ENCODE data around the gene PIGQ. TPM values are rescaled to one million over a fixed set of nuclear protein-coding genes. Genes with fewer than 3 reads are reported as not detected.
A peak's percentile ranks its signal among the peaks of the same experiment; 100 is the strongest.

PIGQ gene
- total RNA-seq, 2 donors from 2014 or later = 25.6 to 32.4 TPM

DNA sequence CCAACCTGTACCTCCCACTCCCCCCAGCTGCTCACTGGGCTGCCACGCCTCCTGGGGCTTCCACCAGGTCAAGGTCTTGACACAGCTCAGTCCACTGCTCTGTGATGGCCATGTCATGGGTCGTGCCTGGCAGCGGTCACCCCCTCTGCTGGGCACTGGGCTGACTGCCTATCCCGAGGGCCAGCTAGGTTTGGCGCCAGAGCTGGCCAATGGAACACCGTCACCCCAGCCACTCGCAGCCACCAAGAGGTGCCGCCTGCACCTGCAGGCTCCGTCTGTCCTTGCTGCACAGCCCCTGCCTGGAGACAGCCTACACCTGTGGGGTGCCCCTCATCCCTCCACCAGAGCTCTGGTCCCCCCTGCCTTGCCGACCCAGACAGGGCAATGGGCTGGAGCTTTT lies 15.6 kb downstream of the PIGQ start:
- no peak overlapping the region for H3K27ac Mint-ChIP-seq
- H3K9me3 ChIP-seq (ENCODE audit: control insufficient read depth, low read length, poor library complexity, severe bottlenecking) = no peaks in the 10 kb centered on the region
- peaks cover 10% of the 10 kb centered on the region for H3K4me1 Mint-ChIP-seq
- ATAC-seq (no peak), DNase-seq (no peak)
- peaks cover 3% of the 10 kb centered on the region for H3K36me3 Mint-ChIP-seq (ENCODE audit: low read depth)
- no peak overlapping the region for H3K4me3 Mint-ChIP-seq
- H3K27me3 Mint-ChIP-seq = no peaks in the 10 kb centered on the region

DNA sequence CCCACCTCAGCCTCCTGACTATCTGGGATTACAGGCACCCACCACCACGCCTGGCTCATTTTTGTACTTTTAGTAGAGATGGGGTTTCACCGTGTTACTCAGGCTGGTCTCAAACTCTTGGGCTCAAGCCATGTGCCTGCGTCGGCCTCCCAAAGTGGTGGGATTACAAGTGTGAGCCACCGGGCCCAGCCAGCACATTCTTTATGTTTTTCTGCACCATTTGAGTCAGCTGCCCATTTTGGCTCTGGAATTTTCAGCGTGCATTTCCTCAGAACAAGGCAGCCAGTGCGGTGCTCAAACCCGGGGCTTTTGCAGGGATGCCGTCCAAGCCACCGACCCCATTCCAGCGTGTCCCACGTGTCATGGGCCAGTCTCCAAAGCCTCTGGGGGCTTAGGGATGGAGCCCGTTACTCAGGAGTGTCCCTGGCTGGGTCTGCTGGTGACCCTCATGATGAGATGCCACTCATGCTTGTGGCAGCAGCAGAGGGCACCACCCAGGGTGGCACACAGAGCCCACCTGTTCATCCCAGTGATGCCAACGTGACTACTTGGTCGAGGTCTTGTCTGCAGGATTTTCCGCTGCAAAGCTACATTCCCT lies 16.4 kb downstream of the PIGQ start:
- no peak for DNase-seq
- Mint-ChIP-seq H3K36me3 (ENCODE audit: low read depth) (peaks cover 3% of the 10 kb centered on the region), H3K27ac (no peak overlapping the region), H3K4me3 (no peak overlapping the region), H3K27me3 (no peaks in the 10 kb centered on the region), H3K4me1 (peaks cover 17% of the 10 kb centered on the region)
- no peaks in the 10 kb centered on the region for H3K9me3 ChIP-seq (ENCODE audit: control insufficient read depth, low read length, poor library complexity, severe bottlenecking)
- no peak for ATAC-seq

GRCh38 chr16:586645-587590 lies 17.1 kb downstream of the PIGQ start:
- no peak for DNase-seq
- Mint-ChIP-seq H3K4me1 (peaks cover 21% of the 10 kb centered on the region), H3K27ac (peak overlapping the region; percentile 95), H3K4me3 (peak overlapping the region; percentile 52), H3K27me3 (no peaks in the 10 kb centered on the region), H3K36me3 (ENCODE audit: low read depth) (peaks cover 3% of the 10 kb centered on the region)
- no peak for ATAC-seq
- H3K9me3 ChIP-seq (ENCODE audit: control insufficient read depth, low read length, poor library complexity, severe bottlenecking) = no peaks in the 10 kb centered on the region

- Mint-ChIP-seq H3K27me3 (no peaks in the 10 kb centered on the region), H3K36me3 (ENCODE audit: low read depth) (peaks cover 3% of the 10 kb centered on the region), H3K27ac (peak overlapping the region; percentile 95), H3K4me1 (peaks cover 27% of the 10 kb centered on the region), H3K4me3 (peak overlapping the region; percentile 98)
- ATAC-seq = peak; percentile 28
- peak; percentile 38 to 49 (median 44) for DNase-seq
- no peaks in the 10 kb centered on the region for H3K9me3 ChIP-seq (ENCODE audit: control insufficient read depth, low read length, poor library complexity, severe bottlenecking)
Measured at GRCh38 chr16:588639-588888, 18.8 kb downstream of the PIGQ start.

GRCh38 chr16:588889-589657 lies 19.3 kb downstream of the PIGQ start:
- Mint-ChIP-seq H3K27ac (peak overlapping the region; percentile 95), H3K27me3 (no peaks in the 10 kb centered on the region), H3K36me3 (ENCODE audit: low read depth) (peaks cover 3% of the 10 kb centered on the region), H3K4me1 (peaks cover 30% of the 10 kb centered on the region), H3K4me3 (peak overlapping the region; percentile 98)
- ATAC-seq = peak; percentile 78
- no peaks in the 10 kb centered on the region for H3K9me3 ChIP-seq (ENCODE audit: control insufficient read depth, low read length, poor library complexity, severe bottlenecking)
- peak; percentile 96 to 98 (median 97) for DNase-seq

DNA sequence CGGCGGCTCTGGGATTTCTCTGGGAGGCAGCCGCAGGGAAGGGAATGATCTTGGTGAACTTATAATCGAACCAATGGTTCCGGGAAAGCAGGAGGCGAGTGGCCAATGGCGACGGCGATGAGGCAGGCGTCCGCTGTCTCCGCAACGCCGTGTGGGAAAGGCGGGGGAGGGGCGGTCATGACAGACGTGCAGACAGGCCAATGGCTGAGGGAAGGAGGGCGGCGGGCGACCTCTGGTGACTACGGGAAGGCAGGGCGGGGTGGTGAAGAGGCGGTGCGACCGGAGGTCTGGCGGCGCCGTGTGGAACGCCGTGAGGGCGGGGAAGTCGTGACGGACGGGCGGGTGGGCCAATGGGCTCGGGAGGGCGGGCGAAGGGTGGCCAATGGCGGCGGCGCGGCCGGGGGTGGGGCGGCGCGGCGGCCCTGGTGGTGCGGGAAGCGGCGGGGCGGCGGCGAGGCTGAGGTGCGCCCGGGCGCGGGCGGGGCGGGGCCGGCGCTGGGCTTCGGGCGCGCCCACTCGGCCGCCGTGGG lies 20.0 kb downstream of the PIGQ start, which contains the start of gene RAB40C:
Gene RAB40C, plus strand, starts transcription at position 409 of the 530 bp plus-strand sequence. CDS start 226 bp downstream, outside the sequence.
- DNase-seq (peak; percentile 97 to 99 (median 98)), ATAC-seq (peak; percentile 86)
- peak within 1 kb of the TSS; percentile 95 for H3K27ac Mint-ChIP-seq
- peak within 1 kb of the TSS; percentile 98 for H3K4me3 Mint-ChIP-seq
- peaks cover 3% of the 10 kb centered on the region for H3K36me3 Mint-ChIP-seq (ENCODE audit: low read depth)
- H3K9me3 ChIP-seq (ENCODE audit: control insufficient read depth, low read length, poor library complexity, severe bottlenecking) = no peaks in the 10 kb centered on the region
- H3K4me1 Mint-ChIP-seq = peaks cover 34% of the 10 kb centered on the region
- H3K27me3 Mint-ChIP-seq = no peaks in the 10 kb centered on the region

DNA sequence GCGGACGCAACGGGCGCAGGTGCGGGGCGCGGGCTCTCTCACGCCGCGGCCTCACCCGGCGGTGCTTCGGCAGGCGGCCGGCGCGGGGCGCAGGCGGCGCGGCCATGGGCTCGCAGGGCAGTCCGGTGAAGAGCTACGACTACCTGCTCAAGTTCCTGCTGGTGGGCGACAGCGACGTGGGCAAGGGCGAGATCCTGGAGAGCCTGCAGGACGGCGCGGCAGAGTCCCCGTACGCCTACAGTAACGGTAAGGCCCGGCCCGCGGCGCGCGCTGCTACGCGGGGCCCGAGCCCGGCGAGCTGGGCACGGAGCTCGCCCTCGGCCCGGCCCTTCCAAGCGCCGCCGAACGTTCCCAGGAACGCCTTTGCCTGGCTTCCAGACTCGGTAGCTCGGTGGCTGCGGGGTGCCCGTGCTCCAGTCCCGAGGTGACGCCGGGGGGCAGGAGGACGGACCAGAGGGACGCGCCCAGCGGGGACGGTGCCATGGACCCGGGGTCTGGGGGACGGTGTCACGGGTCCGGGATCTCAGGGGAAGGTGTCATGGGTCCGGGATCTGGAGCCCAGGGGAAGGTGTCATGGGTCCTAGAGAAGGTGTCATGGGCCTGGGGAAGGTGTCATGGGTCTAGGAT lies 20.5 kb downstream of the PIGQ start:
- Mint-ChIP-seq H3K4me3 (peak overlapping the region; percentile 98), H3K27ac (peak overlapping the region; percentile 95), H3K4me1 (peaks cover 34% of the 10 kb centered on the region), H3K36me3 (ENCODE audit: low read depth) (peaks cover 3% of the 10 kb centered on the region), H3K27me3 (no peaks in the 10 kb centered on the region)
- DNase-seq (no peak), ATAC-seq (no peak)
- no peaks in the 10 kb centered on the region for H3K9me3 ChIP-seq (ENCODE audit: control insufficient read depth, low read length, poor library complexity, severe bottlenecking)

DNA sequence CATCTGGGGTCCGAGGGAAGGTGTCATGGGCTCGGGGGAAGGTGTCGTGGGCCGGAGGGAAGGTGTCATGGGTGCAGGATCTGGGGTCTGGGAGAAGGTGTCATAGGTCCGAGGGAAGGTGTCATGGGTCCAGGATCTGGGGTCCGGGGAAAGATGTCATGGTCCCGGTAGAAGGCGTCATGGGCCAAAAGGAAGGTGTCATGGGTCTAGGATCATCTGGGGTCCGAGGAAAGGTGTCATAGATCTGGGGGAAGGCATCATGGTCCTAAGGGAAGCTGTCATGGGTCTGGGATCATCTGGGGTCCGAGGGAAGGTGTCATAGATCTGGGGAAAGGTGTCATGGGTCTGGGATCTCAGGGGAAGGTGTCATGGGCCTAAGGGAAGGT lies 21.0 kb downstream of the PIGQ start:
- ATAC-seq (no peak), DNase-seq (no peak)
- no peaks in the 10 kb centered on the region for H3K9me3 ChIP-seq (ENCODE audit: control insufficient read depth, low read length, poor library complexity, severe bottlenecking)
- Mint-ChIP-seq H3K36me3 (ENCODE audit: low read depth) (peaks cover 3% of the 10 kb centered on the region), H3K27me3 (no peaks in the 10 kb centered on the region), H3K4me3 (peak overlapping the region; percentile 98), H3K27ac (peak overlapping the region; percentile 93), H3K4me1 (peaks cover 34% of the 10 kb centered on the region)

- ATAC-seq (no peak), DNase-seq (no peak)
- Mint-ChIP-seq H3K27me3 (no peaks in the 10 kb centered on the region), H3K27ac (peak overlapping the region; percentile 93), H3K36me3 (ENCODE audit: low read depth) (peaks cover 3% of the 10 kb centered on the region), H3K4me1 (peaks cover 34% of the 10 kb centered on the region), H3K4me3 (peak overlapping the region; percentile 98)
- H3K9me3 ChIP-seq (ENCODE audit: control insufficient read depth, low read length, poor library complexity, severe bottlenecking) = no peaks in the 10 kb centered on the region
Measured at GRCh38 chr16:591231-591630, 21.5 kb downstream of the PIGQ start.

DNA sequence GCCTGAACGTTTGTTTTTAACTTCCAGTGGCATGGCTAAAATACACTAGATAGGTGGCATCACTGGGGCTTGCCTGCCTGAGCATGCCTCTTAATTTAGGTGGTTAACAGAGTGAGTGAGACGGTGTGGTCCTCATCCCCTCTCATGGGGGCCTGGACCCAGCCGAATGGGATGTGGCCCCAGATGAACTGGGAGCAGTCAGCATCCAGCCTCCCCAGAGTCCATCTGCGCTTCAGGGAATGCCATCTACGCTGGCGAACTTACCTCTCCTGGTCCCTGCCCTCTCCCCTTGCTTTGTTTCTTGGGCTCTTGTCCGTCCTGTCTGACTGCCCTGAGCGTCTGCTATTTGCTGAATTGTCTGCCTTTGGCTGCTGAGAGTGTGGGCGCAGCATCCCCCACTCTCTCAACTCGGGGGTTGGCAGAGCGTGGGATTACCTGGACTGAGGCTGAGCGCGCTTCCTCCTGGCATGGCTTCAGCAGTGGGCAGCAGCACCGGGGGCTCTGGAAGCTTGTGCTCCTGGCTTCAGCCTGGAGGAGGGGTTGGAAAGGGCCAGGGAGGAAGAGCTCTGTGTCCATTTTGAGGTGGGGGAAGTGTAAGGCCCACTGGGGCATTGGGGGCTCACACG lies 22.2 kb downstream of the PIGQ start:
- Mint-ChIP-seq H3K4me1 (peaks cover 39% of the 10 kb centered on the region), H3K27ac (peak overlapping the region; percentile 93), H3K27me3 (no peaks in the 10 kb centered on the region), H3K36me3 (ENCODE audit: low read depth) (peaks cover 3% of the 10 kb centered on the region), H3K4me3 (peak overlapping the region; percentile 98)
- no peaks in the 10 kb centered on the region for H3K9me3 ChIP-seq (ENCODE audit: control insufficient read depth, low read length, poor library complexity, severe bottlenecking)
- ATAC-seq (no peak), DNase-seq (no peak)

- ATAC-seq (no peak), DNase-seq (no peak)
- H3K9me3 ChIP-seq (ENCODE audit: control insufficient read depth, low read length, poor library complexity, severe bottlenecking) = no peaks in the 10 kb centered on the region
- Mint-ChIP-seq H3K36me3 (ENCODE audit: low read depth) (peaks cover 3% of the 10 kb centered on the region), H3K27me3 (no peaks in the 10 kb centered on the region), H3K4me3 (no peak overlapping the region), H3K4me1 (peaks cover 36% of the 10 kb centered on the region), H3K27ac (peak overlapping the region; percentile 93)
Measured at GRCh38 chr16:592518-593306, 22.9 kb downstream of the PIGQ start.

DNA sequence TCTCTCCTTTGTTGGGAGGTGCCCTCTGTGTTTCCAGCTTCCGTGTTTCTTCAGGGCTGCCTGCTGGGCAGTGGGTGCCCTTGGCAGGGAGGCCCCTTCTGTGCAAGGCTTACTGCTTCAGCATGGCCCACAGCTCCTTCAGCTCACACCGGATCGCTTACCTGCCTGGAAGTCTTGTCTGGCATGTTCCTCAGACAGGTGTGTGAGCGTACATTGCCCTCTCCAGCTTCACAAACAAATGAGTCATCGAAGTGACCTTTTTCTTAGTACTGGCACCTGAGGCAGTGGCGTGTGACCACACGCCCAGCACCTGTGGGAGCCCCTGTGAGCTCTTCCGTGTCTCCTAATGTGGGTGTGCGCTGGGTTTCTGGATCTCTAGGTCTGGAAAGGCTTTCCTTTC lies 23.6 kb downstream of the PIGQ start:
- ATAC-seq (no peak), DNase-seq (no peak)
- H3K27me3 Mint-ChIP-seq = no peaks in the 10 kb centered on the region
- H3K36me3 Mint-ChIP-seq (ENCODE audit: low read depth) = peaks cover 3% of the 10 kb centered on the region
- H3K27ac Mint-ChIP-seq = no peak overlapping the region
- H3K9me3 ChIP-seq (ENCODE audit: control insufficient read depth, low read length, poor library complexity, severe bottlenecking) = no peaks in the 10 kb centered on the region
- no peak overlapping the region for H3K4me3 Mint-ChIP-seq
- H3K4me1 Mint-ChIP-seq = peaks cover 33% of the 10 kb centered on the region

All from T-helper 17 cell (primary cell).